Islet of Langerhans (tissue), 1 donor: ENCODE measurements around the gene ST6GALNAC2.
"Not testable (repeated sequence)": the region's sequence is repeated elsewhere in the genome, so short reads cannot be mapped to it uniquely, and the experiment has no call there.

Experiments
- FAIRE-seq: peaks from one replicate; lab custom pipeline; 2011; peaks lifted over from hg19 to GRCh38; lab: Jason Lieb, UNC

Gene ST6GALNAC2

DNA sequence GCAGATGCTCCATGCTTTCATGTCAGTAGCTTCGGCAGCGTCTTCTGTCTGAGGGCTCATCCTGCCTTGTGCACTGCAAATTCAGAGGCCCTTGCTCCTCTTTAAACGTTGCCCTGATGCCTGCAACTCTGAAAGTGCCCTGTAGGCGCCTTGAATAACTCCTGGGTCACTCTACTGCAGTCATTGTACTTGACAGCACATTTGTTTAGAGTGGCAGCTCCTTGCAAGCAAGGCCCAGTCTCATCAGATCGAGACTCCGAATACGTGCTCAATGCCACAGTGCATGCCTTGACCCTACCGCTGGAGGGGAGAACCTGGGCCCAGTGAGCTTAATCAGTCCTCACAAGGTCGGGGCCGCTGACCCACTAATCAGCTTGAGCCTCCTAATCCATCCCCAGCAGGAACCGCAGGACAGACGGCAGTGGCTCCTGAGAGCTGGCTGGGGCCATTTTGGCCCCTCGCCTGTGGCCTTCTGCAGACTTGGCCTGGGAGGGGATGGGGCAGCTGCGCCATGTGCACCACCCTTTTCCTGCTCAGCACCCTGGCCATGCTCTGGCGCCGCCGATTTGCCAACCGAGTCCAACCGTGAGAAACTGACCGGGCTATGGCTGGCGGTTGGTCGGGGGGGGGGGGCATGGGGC lies 45.9 kb downstream of the ST6GALNAC2 start, which contains the start of gene PRCD:
PRCD (plus strand) TSS at position 414 of the 641 bp plus-strand sequence; CDS start at position 512, 98 bp downstream.
- no peak for FAIRE-seq

DNA sequence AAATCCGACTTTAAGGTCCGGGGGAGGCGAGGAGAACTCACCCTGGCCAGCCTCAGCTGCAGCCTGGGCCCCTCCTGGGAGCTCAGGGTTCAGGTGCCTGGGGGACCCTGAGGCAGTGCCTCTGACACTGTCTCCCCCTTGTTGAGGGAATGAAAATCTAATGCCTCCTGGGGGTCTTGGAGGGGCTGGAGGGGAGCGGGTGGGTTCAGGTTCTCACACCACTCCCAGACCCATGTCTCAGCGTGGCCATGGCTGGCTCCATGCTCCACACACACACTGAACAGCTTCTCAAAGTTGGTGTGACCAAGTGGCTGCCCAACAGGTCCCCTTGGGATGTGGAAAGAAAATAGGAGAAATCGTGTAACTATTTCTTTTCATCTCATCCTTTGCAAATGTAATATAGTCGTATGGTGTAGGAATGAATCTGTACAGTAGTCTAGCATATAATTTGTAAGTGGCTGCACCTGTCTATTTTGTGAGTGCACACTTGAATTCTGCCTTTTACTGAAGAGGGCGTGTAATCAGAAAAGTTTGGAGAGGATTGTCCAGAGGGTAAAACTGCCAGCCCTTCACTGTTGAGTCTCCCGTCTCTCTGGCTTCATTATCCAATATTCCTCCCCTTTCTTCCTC lies 46.6 kb downstream of the ST6GALNAC2 start:
- FAIRE-seq = no peak

DNA sequence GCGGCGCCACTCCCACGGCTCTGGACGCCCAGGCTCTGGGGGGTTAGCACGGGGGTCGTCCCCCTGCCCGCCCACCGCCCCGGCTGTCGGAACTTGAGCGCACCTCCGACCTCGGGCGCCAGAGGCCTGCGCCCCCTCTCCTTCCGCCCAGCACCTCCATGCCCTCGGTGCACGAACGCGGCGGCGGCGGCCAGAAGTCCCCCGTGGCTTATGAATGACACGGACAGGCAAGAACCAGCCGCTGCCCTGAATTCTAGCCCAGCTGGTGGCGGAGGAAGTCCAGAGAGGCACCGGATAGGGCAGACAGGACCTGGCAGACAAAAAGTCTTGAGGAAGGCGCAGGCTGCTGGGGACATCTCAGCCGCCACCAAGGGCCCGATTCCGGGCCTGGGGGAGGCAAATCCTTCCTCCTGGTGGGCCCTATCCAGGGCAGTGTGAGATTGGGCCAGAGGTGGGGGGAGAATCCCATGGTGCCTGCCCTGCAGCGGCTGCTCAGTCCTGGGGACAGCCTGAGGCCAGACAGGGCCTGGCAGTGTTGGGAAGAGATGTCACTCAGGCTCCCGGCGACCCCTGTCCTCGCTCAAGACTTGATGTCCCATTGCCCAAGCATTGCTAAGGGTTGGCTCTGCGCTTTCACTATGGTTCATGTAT lies 47.3 kb downstream of the ST6GALNAC2 start:
- FAIRE-seq = no peak

- FAIRE-seq = no peak
These were observed 47.9 kb downstream of the ST6GALNAC2 start, which contains the start of gene CYGB for GRCh38 chr17:76537578-76538280. CYGB (minus strand) TSS chr17:76537709; CDS start chr17:76537542, 167 bp downstream.

GRCh38 chr17:76537288-76537577 lies 48.4 kb downstream of the ST6GALNAC2 start:
- FAIRE-seq = no peak

GRCh38 chr17:76536511-76537287 lies 49.0 kb downstream of the ST6GALNAC2 start:
- no peak for FAIRE-seq

DNA sequence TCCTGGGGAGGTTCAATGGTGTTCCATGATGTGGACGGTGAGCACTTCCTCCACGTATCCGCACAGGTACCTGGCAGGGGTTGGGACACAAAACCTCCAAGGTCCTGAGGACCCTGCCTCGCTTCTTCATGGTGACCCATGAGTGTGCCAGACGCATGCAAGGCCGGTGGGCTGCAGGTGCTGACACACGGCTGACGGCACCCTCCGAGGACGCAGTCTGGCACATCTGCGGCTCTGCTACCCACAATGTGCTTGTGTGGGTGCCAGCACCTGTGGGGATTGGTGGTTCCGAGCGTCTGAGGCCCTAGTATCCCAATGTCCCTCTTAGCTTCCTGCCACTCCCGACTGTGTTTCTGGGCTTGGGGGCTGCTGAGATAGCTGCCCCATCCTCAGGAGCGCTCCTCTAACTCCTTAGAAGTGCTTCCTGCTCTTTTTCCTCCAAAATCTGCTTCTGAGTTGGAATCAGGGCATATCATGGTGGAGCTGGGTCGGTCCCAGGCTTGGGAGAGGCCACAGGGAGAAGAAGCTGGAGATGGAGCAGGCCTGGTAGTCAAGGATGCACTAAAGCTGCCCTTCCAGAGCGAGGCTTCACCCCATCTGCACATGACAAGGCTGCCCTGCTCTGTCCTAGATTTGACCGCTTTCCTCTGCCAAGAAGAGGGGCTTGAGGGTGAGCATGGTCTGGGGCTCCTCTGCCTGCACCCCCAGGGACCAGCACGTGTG lies 49.7 kb downstream of the ST6GALNAC2 start:
- no peak for FAIRE-seq

- no peak for FAIRE-seq
These were observed 50.6 kb downstream of the ST6GALNAC2 start for GRCh38 chr17:76534831-76535732.

- FAIRE-seq = not testable (repeated sequence)
These were observed 51.9 kb downstream of the ST6GALNAC2 start for GRCh38 chr17:76533640-76534359.

GRCh38 chr17:76532072-76532651 lies 53.5 kb downstream of the ST6GALNAC2 start:
- no peak for FAIRE-seq

DNA sequence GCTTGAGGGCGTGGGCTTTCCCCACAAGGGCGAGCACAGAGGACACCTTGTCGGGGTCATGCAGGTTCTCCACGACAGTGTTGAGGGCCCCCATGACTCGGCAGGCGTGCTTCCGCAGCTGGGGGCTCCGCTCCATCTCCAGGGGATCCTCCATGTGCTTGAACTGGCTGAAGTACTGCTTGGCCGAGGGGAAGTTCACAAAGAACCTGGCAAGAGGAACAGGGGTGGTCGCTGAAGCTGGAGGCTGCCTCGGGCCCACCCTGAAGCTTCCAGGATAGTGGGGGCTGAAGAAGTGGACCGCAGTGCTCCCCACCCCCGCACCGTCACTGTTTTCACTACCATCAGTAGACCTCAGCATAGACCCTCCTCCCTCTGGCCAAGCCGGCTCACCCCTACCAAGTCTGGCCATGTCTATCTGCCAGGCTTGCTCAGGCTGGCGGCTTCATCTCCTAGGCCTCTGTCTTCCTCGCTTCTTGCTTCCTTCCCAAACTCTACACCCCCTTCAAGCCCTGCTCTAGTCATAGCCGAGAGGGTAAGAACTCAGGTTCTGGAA lies 54.1 kb downstream of the ST6GALNAC2 start:
- no peak for FAIRE-seq

DNA sequence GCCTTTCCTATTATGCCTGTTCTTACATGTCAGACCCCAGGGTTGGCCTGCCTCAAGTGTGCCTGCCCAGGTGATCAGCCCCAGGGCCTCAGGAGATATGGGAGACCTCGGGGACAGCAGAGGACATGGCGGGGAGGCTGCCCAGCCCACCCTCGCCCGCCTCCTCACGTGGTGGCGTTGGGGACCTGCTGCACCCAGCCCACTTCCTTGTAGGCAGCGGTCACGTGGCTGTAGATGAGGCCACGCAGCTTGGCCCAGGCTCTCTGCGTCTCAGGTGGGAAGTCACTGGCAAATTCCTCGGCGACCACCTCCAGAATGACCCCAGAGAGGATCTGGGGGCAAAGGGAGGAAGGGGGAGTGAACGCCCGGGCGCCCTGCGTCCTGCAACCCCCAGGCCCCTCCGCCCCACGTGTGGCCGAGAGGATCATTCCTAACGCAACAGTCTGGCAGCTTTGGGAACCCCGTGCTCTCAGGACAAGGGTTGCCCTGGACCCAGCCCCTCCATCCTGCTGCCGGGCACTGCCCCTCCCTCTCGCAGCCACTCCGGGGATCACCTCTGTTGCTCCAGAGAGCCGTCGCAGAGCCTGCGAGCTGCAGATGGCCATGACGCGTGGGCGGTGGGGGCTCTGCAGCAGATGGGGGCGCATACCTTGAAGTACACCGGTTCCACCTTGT lies 54.7 kb downstream of the ST6GALNAC2 start:
- no peak for FAIRE-seq

DNA sequence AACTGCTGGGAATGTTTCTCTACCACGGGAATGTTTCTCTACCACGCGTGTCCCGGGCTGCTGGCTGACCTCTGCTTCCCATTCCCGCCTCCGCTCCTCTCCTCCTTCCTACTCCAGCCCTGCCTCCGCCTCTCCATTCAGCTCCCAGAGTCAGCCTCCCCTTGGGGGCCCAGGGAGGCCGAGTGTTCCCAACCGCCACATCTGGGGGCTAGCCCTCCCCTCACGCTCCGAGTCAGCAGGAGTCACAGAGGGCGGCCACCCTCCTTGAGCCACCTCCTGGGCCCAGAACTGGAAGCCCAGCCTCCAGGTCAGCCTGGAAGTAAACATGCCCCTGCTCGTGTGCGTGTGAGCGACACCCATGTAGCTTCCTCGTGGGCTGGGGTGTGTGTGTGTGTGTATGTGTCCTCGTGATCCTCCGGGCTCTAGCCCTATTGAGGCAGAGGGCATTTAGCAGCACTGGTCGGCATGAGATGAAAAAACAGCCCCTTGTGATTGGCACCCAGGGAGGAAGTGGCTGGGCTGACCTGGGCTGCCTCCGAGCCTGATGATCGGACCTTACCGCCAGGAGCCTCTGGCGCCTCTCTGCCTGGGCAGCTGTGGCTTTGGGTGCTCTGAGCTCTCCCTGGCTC lies 55.5 kb downstream of the ST6GALNAC2 start:
- FAIRE-seq = no peak

DNA sequence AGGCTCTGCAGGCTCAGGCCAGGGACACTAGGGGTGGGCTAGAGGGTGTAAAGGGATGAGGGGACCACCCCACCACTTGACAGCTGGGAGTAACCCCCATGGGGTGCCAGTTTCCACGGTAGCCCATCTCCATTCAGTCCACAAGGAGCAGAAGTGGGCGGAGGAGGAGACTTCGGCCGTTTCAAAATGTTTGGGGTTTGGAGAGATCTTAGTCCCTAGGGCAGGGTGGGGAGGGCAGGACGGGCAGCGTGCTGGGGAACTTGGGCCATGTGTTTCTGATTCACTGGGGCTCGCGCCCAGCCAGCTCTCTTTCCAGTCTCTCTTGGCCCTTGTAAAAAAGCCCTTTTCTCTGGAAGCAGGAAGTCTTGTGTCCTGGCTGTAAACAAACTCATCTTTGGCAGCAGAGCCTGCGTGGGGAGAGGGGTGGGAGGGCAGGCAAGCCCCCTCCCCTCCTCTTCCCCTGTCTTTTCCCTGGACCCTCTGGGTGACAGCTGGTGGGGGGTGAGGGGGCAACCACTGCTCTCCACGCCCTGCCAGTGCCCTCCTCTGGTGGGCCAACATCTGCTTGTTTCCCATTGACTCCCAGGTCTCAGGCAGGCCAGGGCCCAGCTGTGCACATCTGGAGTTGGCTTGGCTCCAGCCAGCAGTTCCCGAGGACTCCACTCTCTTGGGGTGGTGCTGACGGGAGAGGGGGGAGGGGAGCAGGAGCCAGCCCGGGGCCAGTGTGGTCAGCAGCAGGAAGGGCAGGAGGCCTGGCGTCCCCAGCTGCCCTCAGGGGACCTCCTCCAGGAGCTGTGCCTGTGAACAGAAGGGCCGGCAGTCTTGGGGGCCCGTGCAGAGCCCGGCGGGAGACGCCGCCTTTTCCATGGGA lies 56.2 kb downstream of the ST6GALNAC2 start:
- FAIRE-seq = no peak

- no peak for FAIRE-seq
These were observed 57.0 kb downstream of the ST6GALNAC2 start for GRCh38 chr17:76528528-76529223.

DNA sequence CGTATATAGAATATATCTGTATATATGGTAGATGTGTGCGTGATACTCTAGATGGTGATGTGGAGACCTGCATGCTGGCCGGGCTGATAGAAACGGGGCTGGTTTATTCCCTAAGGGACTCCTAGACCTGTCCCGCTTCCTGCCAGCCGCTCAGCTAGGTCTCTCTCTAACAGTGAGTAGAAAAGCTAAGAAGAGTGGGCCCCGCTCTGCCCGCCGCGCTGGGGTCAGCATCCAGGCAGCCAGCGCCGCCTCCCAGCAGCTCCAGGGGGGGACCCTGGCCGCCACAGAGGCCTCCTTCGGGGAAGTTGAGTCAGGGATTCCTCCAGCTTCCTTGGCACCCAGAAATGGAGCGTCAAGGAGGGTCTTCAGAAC lies 57.5 kb downstream of the ST6GALNAC2 start:
- no peak for FAIRE-seq
